ENCODE measurements around the gene NUP50. TPM values are rescaled to one million over a fixed set of nuclear protein-coding genes. Genes with fewer than 3 reads are reported as not detected.

The NUP50 gene
- total and polyA plus RNA-seq, 2 of the 13 experiments (the other 11 are each of a cell fraction or from before 2014, with no cell fraction given), result 14.2 to 52.4 TPM

- POLR2A ChIA-PET, result interaction anchor here (1.7 kb wide), 1 partner anchor 20 kb away, joined by 4 read pairs; no protein-coding TSS in a partner anchor
- Histone ChIP-seq H3K27ac (ENCODE audit: extremely low read length, insufficient read depth, low read length) (peak overlapping the region; percentile 40), H3K36me3 (replicated peaks in 1 of 2; ENCODE audit: control insufficient read depth in 1 of 2, insufficient read depth in 2 of 2, low read length in 2 of 2) (no peaks in the 10 kb centered on the region), H3K9me3 (ENCODE audit: low read length) (no peaks in the 10 kb centered on the region), H3K4me1 (ENCODE audit: insufficient read depth, low read length) (peaks cover 42% of the 10 kb centered on the region), H2AFZ (ENCODE audit: low read length) (no peak overlapping the region), H3K79me2 (ENCODE audit: insufficient read depth, low read length) (peaks cover 13% of the 10 kb centered on the region), H4K20me1 (ENCODE audit: insufficient read depth, low read length) (no peaks in the 10 kb centered on the region; the same call in 1 of the 2 replicates), H3K4me2 (ENCODE audit: low read depth, low read length) (peak overlapping the region; percentile 38), H3K9ac (ENCODE audit: insufficient read depth, low read depth, low read length) (0 out of 2 replicates have a peak overlapping the region, but pooled peaks have one; percentile 0), H3K27me3 (ENCODE audit: control insufficient read depth in 1 of 2, insufficient read depth in 2 of 2, low read length in 2 of 2) (no peaks in the 10 kb centered on the region), H3K4me3 (replicated peaks in 1 of 3; ENCODE audit: insufficient read depth in 1 of 3, low read depth in 2 of 3, low read length in 3 of 3) (no peak overlapping the region)
- CTCF ChIA-PET (ENCODE audit: low intra/inter-chr PET ratio, low total read pairs), result no interaction called here
- intact Hi-C loops (cut with micrococcal nuclease; ENCODE audit: unreplicated experiment), result no loop called here
- DNase-seq (ENCODE audit: low spot score), result peak; percentile 25
- FAIRE-seq, result no peak
- in situ Hi-C loops (cut with HindIII; ENCODE audit: extremely low pct_ligation_motif_present, low pct_unique_long_range_greater_than_20kb), result no loop called here
- ATAC-seq, result peak; percentile 61
- no TSS peak for BruUV-seq (replicated peaks)
- 76% methylated on average over 15 of the region's 26 CpGs for WGBS (ENCODE audit: low lambda C conversion rate)
- TF ChIP-seq PRMT3 (CRISPR knock-in tag; IDR thresholded peaks at IDR 0.05; ENCODE audit: borderline replicate concordance, low read depth) (no peak), ZNF121 (CRISPR knock-in tag; IDR thresholded peaks at IDR 0.05) (peak; percentile 26; the same call in 1 of the 2 replicates), RORA (CRISPR knock-in tag; IDR thresholded peaks at IDR 0.05) (no peak), KMT2B (CRISPR knock-in tag; IDR thresholded peaks at IDR 0.05) (no peak), BCL6 (CRISPR knock-in tag; IDR thresholded peaks at IDR 0.05) (0 out of 2 replicates have a peak, but pooled peaks have one; percentile 11), PPARG (CRISPR knock-in tag; conservative IDR thresholded peaks at IDR 0.05) (no peak), CENPX (CRISPR knock-in tag; IDR thresholded peaks at IDR 0.05) (no peak), ZNF775 (CRISPR knock-in tag; IDR thresholded peaks at IDR 0.05; ENCODE audit: borderline replicate concordance) (no peak), HNF4G (IDR thresholded peaks at IDR 0.05; ENCODE audit: borderline replicate concordance, low read depth, low read length) (no peak), HNF4G (CRISPR knock-in tag; IDR thresholded peaks at IDR 0.05; ENCODE audit: borderline replicate concordance, low read depth) (no peak), NCOR1 (IDR thresholded peaks at IDR 0.05; ENCODE audit: borderline replicate concordance, low read length) (no peak), ZNF138 (CRISPR knock-in tag; IDR thresholded peaks at IDR 0.05; ENCODE audit: low read depth) (no peak), ZNF616 (CRISPR knock-in tag; IDR thresholded peaks at IDR 0.05; ENCODE audit: low read depth) (peak; percentile 19; the same call in 1 of the 2 replicates), KAT7 (CRISPR knock-in tag; IDR thresholded peaks at IDR 0.05; ENCODE audit: borderline replicate concordance) (no peak), SCMH1 (CRISPR knock-in tag; IDR thresholded peaks at IDR 0.05; ENCODE audit: borderline replicate concordance) (no peak), ZNF614 (CRISPR knock-in tag; IDR thresholded peaks at IDR 0.05; ENCODE audit: borderline replicate concordance) (no peak), ZNF343 (CRISPR knock-in tag; IDR thresholded peaks at IDR 0.05) (no peak), MLLT10 (CRISPR knock-in tag; IDR thresholded peaks at IDR 0.05) (no peak), ZNF709 (CRISPR knock-in tag; IDR thresholded peaks at IDR 0.05) (no peak), BRCA1 (CRISPR knock-in tag; IDR thresholded peaks at IDR 0.05) (no peak), ZKSCAN8 (CRISPR knock-in tag; IDR thresholded peaks at IDR 0.05; ENCODE audit: borderline replicate concordance) (no peak), MIER2 (CRISPR knock-in tag; IDR thresholded peaks at IDR 0.05) (no peak)
- TF ChIP-seq, protein P1, sequence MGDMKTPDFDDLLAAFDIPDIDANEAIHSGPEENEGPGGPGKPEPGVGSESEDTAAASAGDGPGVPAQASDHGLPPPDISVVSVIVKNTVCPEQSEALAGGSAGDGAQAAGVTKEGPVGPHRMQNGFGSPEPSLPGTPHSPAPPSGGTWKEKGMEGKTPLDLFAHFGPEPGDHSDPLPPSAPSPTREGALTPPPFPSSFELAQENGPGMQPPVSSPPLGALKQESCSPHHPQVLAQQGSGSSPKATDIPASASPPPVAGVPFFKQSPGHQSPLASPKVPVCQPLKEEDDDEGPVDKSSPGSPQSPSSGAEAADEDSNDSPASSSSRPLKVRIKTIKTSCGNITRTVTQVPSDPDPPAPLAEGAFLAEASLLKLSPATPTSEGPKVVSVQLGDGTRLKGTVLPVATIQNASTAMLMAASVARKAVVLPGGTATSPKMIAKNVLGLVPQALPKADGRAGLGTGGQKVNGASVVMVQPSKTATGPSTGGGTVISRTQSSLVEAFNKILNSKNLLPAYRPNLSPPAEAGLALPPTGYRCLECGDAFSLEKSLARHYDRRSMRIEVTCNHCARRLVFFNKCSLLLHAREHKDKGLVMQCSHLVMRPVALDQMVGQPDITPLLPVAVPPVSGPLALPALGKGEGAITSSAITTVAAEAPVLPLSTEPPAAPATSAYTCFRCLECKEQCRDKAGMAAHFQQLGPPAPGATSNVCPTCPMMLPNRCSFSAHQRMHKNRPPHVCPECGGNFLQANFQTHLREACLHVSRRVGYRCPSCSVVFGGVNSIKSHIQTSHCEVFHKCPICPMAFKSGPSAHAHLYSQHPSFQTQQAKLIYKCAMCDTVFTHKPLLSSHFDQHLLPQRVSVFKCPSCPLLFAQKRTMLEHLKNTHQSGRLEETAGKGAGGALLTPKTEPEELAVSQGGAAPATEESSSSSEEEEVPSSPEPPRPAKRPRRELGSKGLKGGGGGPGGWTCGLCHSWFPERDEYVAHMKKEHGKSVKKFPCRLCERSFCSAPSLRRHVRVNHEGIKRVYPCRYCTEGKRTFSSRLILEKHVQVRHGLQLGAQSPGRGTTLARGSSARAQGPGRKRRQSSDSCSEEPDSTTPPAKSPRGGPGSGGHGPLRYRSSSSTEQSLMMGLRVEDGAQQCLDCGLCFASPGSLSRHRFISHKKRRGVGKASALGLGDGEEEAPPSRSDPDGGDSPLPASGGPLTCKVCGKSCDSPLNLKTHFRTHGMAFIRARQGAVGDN (CRISPR knock-in tag; IDR thresholded peaks at IDR 0.05), result peak; percentile 72
Observed at GRCh38 chr22:45225732-45226502, 62.2 kb downstream of the NUP50 start.
